Mucosa of stomach (tissue), 1 donor: ENCODE data around the gene LRRTM1.

ENCODE experiments used
- H3K27me3 ChIP-seq: one replicate; pipeline ENCODE4 v1.7.0; 2013; ENCODE audit warnings: mild to moderate bottlenecking, low read length; ENCODE audit not compliant: control insufficient read depth, insufficient read depth
- H3K36me3 ChIP-seq: one replicate; pipeline ENCODE4 v1.7.0; 2013; ENCODE audit warnings: low read length; ENCODE audit not compliant: control insufficient read depth, insufficient read depth
- H3K4me1 ChIP-seq: one replicate; pipeline ENCODE4 v1.7.0; 2013; ENCODE audit warnings: mild to moderate bottlenecking, low read length; ENCODE audit not compliant: control insufficient read depth, insufficient read depth
- H3K4me3 ChIP-seq: one replicate; pipeline ENCODE4 v1.7.0; 2013; ENCODE audit warnings: low read length
- H3K9ac ChIP-seq: one replicate; pipeline ENCODE4 v1.7.0; 2013; ENCODE audit warnings: mild to moderate bottlenecking, low read length, moderate library complexity
- H3K9me3 ChIP-seq: one replicate; pipeline ENCODE4 v1.7.0; 2013; ENCODE audit warnings: mild to moderate bottlenecking, low read length, moderate library complexity; ENCODE audit not compliant: control insufficient read depth
- donor health status: Pancreatic carcinoma.

Gene LRRTM1

DNA sequence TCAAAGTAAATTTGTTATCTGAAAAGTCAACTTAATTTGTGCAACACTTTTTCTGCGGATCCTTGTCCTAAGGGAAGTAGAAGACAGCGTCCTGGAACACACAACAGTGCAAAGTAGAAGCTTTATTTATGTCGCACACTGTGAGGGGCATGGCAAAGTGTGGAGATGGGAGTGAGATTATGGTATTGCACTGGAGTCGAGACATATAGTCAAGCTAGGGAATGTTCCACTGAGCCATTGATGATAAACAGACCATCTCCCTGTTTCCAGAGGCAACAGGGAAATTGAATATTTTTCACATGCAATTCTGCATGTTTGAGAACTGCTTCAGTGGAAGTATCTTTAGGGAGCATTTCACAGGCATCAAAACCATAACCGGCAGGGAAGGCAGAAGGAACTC lies 46.2 kb downstream of the LRRTM1 start:
- Histone ChIP-seq H3K4me1 (no peaks in the 10 kb centered on the region), H3K36me3 (no peaks in the 10 kb centered on the region), H3K4me3 (no peak overlapping the region), H3K27me3 (no peaks in the 10 kb centered on the region), H3K9me3 (no peaks in the 10 kb centered on the region), H3K9ac (no peak overlapping the region)

DNA sequence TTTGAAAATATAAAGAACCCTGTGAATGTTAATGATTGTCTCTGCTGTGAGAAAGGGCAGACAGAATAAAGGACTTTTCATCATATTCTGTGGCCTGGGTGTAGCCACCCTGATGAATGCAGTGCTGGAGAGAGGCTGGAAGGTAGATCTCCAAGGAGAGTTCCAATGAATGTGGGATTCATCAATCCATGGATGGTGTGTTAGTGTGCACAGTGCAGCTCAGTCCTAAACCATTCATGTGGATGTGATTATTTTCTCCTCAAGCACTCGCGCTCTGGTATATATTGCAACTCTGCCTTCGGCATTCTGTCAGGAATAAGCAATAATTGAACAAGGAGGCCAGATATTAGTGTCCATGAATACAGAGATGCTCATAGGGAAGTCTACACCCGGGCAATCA lies 47.1 kb downstream of the LRRTM1 start:
- H3K36me3 ChIP-seq = no peaks in the 10 kb centered on the region
- H3K4me3 ChIP-seq = no peak overlapping the region
- H3K9ac ChIP-seq = no peak overlapping the region
- no peaks in the 10 kb centered on the region for H3K9me3 ChIP-seq
- no peaks in the 10 kb centered on the region for H3K4me1 ChIP-seq
- H3K27me3 ChIP-seq = no peaks in the 10 kb centered on the region

DNA sequence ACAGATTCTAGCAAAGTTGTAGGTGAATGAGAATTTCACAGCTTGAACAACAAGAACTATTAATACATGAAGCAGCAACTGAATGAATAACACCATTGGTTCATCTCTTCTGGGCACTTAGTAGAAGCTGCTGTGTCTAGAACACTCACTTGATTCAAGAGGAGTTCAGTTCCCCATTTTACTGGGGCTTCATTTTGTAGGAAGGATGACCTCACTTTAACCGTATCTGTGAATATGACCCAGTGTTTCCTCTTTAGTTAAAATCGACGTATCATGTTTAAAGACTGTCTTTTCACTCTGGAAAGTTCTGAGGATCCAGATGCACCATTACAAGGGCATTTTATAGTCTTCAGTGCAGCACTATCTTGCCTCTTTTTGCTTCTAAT lies 47.8 kb downstream of the LRRTM1 start:
- Histone ChIP-seq H3K27me3 (no peaks in the 10 kb centered on the region), H3K4me1 (no peaks in the 10 kb centered on the region), H3K9ac (no peak overlapping the region), H3K9me3 (no peaks in the 10 kb centered on the region), H3K36me3 (no peaks in the 10 kb centered on the region), H3K4me3 (no peak overlapping the region)

DNA sequence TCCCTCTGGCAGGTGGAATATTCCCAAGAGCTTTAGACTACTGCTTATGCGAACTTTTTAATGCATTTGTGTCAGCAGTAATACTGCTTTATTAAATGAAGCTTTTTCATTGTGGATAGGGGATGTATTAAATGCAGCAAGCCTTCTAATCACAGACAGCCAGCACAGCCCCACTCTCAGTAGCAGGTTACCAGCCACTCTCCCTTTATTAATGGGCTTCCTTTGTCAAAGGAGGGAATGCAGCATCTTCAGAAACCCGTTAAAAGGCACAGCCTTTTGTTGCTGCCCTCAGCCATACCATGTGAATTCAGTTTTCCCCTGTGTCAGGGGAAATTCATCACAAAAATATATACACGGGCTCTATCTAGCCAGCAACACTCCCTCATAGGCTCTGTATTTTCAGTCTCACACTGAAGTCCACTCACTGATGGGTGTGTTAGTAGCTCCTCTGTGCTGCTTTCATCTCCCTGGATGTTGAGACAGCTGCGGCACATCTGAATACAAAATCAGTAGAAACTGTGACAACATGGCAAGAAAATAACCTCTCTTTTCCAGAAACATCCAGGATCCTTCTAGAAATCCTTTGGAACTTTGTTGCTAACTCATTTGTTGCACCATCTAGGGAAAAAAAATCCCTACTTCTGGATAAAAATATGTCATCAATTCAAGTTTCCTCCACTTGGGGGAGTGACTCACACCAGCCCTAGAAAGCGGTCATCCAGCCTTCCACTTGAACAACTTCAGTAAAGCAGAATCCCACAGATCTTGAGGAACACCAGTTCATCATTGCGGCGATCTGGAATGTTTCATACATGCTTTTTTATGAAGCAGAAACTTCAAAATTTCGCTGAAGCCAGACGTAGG lies 48.4 kb downstream of the LRRTM1 start:
- H3K27me3 ChIP-seq = no peaks in the 10 kb centered on the region
- H3K36me3 ChIP-seq = no peaks in the 10 kb centered on the region
- no peak overlapping the region for H3K4me3 ChIP-seq
- no peak overlapping the region for H3K9ac ChIP-seq
- no peaks in the 10 kb centered on the region for H3K4me1 ChIP-seq
- no peaks in the 10 kb centered on the region for H3K9me3 ChIP-seq

DNA sequence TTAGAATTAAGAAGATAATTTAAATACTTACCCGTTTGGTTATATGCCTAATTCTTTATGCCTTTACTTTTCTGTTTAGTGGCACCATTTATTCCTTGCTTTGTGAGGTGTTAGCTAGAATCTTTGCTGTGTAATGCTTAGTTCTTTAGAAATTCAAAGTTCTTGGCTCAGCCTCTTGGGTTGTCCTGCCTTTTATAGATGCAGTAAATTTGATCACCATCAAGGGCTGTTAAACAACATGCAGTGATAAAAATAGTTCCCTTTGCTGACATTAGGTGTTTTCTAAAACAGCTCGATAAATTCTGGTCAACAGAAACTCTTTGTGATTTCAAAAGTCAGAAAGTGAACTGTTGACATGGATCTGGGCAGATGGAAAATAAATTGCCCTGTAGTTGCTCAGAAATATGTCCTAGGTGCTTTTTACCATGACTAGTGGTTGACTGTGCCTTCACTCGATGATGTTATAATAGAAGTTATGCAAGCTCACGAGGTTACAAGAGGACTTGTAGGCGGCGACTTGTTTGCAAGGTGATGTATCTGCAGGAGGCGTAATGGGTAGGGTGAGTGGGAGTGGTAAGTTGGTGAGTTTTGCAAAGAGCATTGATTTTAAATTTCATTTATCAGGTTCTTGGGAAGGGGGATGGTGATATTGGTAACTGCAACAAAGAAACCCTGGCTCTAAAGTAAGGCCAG lies 52.1 kb downstream of the LRRTM1 start:
- H3K9me3 ChIP-seq = no peaks in the 10 kb centered on the region
- no peak overlapping the region for H3K4me3 ChIP-seq
- H3K4me1 ChIP-seq = no peaks in the 10 kb centered on the region
- no peaks in the 10 kb centered on the region for H3K36me3 ChIP-seq
- H3K27me3 ChIP-seq = no peaks in the 10 kb centered on the region
- H3K9ac ChIP-seq = no peak overlapping the region
